Endothelial cell of umbilical vein (primary cell): ENCODE results near the gene HNRNPC. TPM values are rescaled to one million over a fixed set of nuclear protein-coding genes. Genes with fewer than 3 reads are reported as not detected.

Source experiments
- BruUV-seq: library from RNA; stranded (reverse); fragments of 400-500 nt; replicated peaks from 2 replicates; lab custom pipeline; 2021; lab: Mats Ljungman, UMichigan
- CTCF ChIA-PET: fragments of 300-600, 350-600 bp; sonication (Branson Sonifier 250); formaldehyde crosslinking; loops from one replicate; lab custom pipeline; 2021; ENCODE audit warnings: antibody characterized with exemption, inconsistent platforms; lab: Charles Lee
- POLR2A ChIA-PET: fragments of 300-600, 350-600 bp; sonication (Branson Sonifier 250); formaldehyde crosslinking; loops from one replicate; lab custom pipeline; 2021; ENCODE audit warnings: antibody characterized with exemption, inconsistent platforms; lab: Charles Lee
- DNase-seq: peaks from one replicate; pipeline ENCODE4 v3.0.0-alpha.2; 2011; ENCODE audit warnings: low read depth, low spot score
- FAIRE-seq: peaks from 2 replicates; lab custom pipeline; 2011; peaks lifted over from hg19 to GRCh38; lab: Jason Lieb, UNC
- H2AFZ ChIP-seq: 2 replicates; pipeline ENCODE4 v1.6.0; 2012; ENCODE audit warnings: low read depth, low read length, control low read depth, inconsistent platforms
- H3K27ac ChIP-seq: 2 replicates; pipeline ENCODE4 v1.5.1; 2011; ENCODE audit warnings: low read depth, mild to moderate bottlenecking, control low read depth, low read length, moderate library complexity; ENCODE audit not compliant: insufficient read depth
- H3K27me3 ChIP-seq, 2 experiments: 2 replicates each; pipeline versions ENCODE4 v1.6.0 to v1.6.1; 2011; ENCODE audit warnings: low read length in 2 of 2, mixed read lengths in 1 of 2; ENCODE audit not compliant: control insufficient read depth in 2 of 2, insufficient read depth in 2 of 2
- H3K36me3 ChIP-seq, 2 experiments: 2 replicates in 1 of 2; 3 replicates in 1 of 2; pipeline ENCODE4 v1.5.1; 2011; ENCODE audit warnings: low read length in 2 of 2, mild to moderate bottlenecking in 1 of 2, moderate library complexity in 1 of 2; ENCODE audit not compliant: control insufficient read depth in 2 of 2, insufficient read depth in 2 of 2; ENCODE audit errors: extremely low read depth in 1 of 2
- H3K4me1 ChIP-seq: 3 replicates; pipeline ENCODE4 v1.5.1; 2011; ENCODE audit warnings: mild to moderate bottlenecking, low read length; ENCODE audit not compliant: control insufficient read depth, insufficient read depth; ENCODE audit errors: extremely low read depth
- H3K4me2 ChIP-seq: 2 replicates; pipeline ENCODE4 v1.6.1; 2011; ENCODE audit warnings: low read length, control low read depth, mixed read lengths; ENCODE audit not compliant: insufficient read depth
- H3K4me3 ChIP-seq, 3 experiments: fragments of 200-600 bp in 1 of 3; sonication (generic), shearing (Covaris generic) in 1 of 3; replicated peaks in 1 of 3; 2 replicates each; pipeline ENCODE4 v1.5.1; 2011 to 2016; ENCODE audit warnings: control low read depth in 3 of 3, low read length in 3 of 3, mild to moderate bottlenecking in 2 of 3, inconsistent platforms in 1 of 3, low read depth in 1 of 3, moderate library complexity in 1 of 3; ENCODE audit not compliant: insufficient read depth in 1 of 3
- H3K79me2 ChIP-seq: 2 replicates; pipeline ENCODE4 v1.6.0; 2012; ENCODE audit warnings: low read length, inconsistent platforms; ENCODE audit not compliant: control insufficient read depth, insufficient read depth
- H3K9ac ChIP-seq: replicated peaks from 2 replicates; pipeline ENCODE3; 2011; ENCODE audit warnings: low read length, control low read depth; ENCODE audit not compliant: insufficient read depth; ENCODE audit errors: extremely low read depth
- H3K9me1 ChIP-seq: replicated peaks from 3 replicates; pipeline ENCODE4 v1.6.0; 2011; ENCODE audit warnings: mild to moderate bottlenecking, low read length; ENCODE audit not compliant: control insufficient read depth, insufficient read depth; ENCODE audit errors: extremely low read depth
- H3K9me3 ChIP-seq: replicated peaks from 2 replicates; pipeline ENCODE4 v1.5.1; 2012; ENCODE audit warnings: low read length, inconsistent platforms; ENCODE audit not compliant: control insufficient read depth, insufficient read depth
- H4K20me1 ChIP-seq: replicated peaks from 2 replicates; pipeline ENCODE3; 2011; ENCODE audit warnings: mild to moderate bottlenecking, low read length; ENCODE audit not compliant: control insufficient read depth, insufficient read depth; ENCODE audit errors: extremely low read depth
- CTCF ChIP-seq, 2 donors: IDR thresholded peaks; 1 replicate in 1 of 2; 2 replicates in 1 of 2; pipeline ENCODE4 v1.5.1; 2011; ENCODE audit warnings: low read length in 2 of 2, mild to moderate bottlenecking in 2 of 2, moderate library complexity in 2 of 2, control low read depth in 1 of 2, inconsistent platforms in 1 of 2, low read depth in 1 of 2; ENCODE audit not compliant: insufficient read depth in 1 of 2; ENCODE audit errors: extremely low read depth in 1 of 2
- EZH2 ChIP-seq: IDR thresholded peaks from 2 replicates; pipeline ENCODE4 v1.6.1; 2012; ENCODE audit warnings: borderline replicate concordance, low read depth, mild to moderate bottlenecking, moderate library complexity, low read length, inconsistent platforms; ENCODE audit not compliant: severe bottlenecking
- FOS ChIP-seq: IDR thresholded peaks from 2 replicates; pipeline ENCODE4 v1.6.1; 2011; ENCODE audit warnings: mild to moderate bottlenecking, low read length, moderate library complexity, borderline replicate concordance; ENCODE audit not compliant: insufficient read depth
- GATA2 ChIP-seq: IDR thresholded peaks from 2 replicates; pipeline ENCODE4 v1.7.0; 2011; ENCODE audit warnings: low read depth, mild to moderate bottlenecking, moderate library complexity, mixed read lengths, low read length; ENCODE audit not compliant: insufficient read length, insufficient read depth
- JUN ChIP-seq: IDR thresholded peaks from 2 replicates; pipeline ENCODE4 v1.6.1; 2011; ENCODE audit warnings: borderline replicate concordance, low read depth; ENCODE audit not compliant: insufficient read length, insufficient read depth
- MAX ChIP-seq: IDR thresholded peaks from 2 replicates; pipeline ENCODE4 v1.6.1; 2011; ENCODE audit not compliant: insufficient read depth, insufficient read length
- MYC ChIP-seq: IDR thresholded peaks from one replicate; pipeline ENCODE4 v1.6.1; 2011; ENCODE audit warnings: mild to moderate bottlenecking, low read depth, low read length
- POLR2A ChIP-seq: IDR thresholded peaks from 2 replicates; pipeline ENCODE4 v1.6.1; 2012; ENCODE audit warnings: low read depth, mild to moderate bottlenecking, control low read depth, low read length
- POLR2AphosphoS5 ChIP-seq: IDR thresholded peaks from 2 replicates; pipeline ENCODE4 v1.6.1; 2012; ENCODE audit warnings: low read depth, mild to moderate bottlenecking, control low read depth, low read length, moderate library complexity; ENCODE audit not compliant: insufficient read depth
- dilution Hi-C: fragments of 300-500 bp; cut with MboI; formaldehyde crosslinking; loops from one replicate; pipeline ENCODE4 v1.15.0; 2019; ENCODE audit warnings: low sequenced_read_pairs; ENCODE audit not compliant: extremely low pct_ligation_motif_present
- intact Hi-C: fragments of 100-400 bp; cut with micrococcal nuclease; formaldehyde crosslinking; loops from one replicate; pipeline ENCODE4 v1.10.0; 2022
- polyA plus RNA-seq, 4 experiments: library from polyadenylated mRNA; depleted of rRNA in 3 of 4; stranded (reverse) in 3 of 4; unstranded in 1 of 4; fragments of >200 nt; gene quantifications; 2 replicates each; pipeline versions ENCODE4 v1.2.1 to v1.2.3, GENCODE V29; 2011 to 2012; ENCODE audit warnings: missing spikeins in 1 of 4
- total RNA-seq: library from RNA; stranded (reverse); gene quantifications from 2 replicates; pipeline ENCODE4 v1.2.3, GENCODE V29; 2021

HNRNPC gene
- total and polyA plus RNA-seq, 2 donors (not counting 3 experiments of a cell fraction or from before 2014, with no cell fraction given), result 531 to 674 TPM

GRCh38 chr14:21279783-21280182, 10.5 kb upstream of the HNRNPC start, which contains the start of gene RPGRIP1:
RPGRIP1 (plus strand) TSS chr14:21280083; CDS start chr14:21287977, 7,894 bp downstream.
- no peak for FAIRE-seq

More at GRCh38 chr14:21279783-21280182, 10.5 kb upstream of the HNRNPC start, which contains the start of gene RPGRIP1:
- Histone ChIP-seq H3K4me1 (no peaks in the 10 kb centered on the region), H3K27me3 (peaks cover 0 to 2% of the 10 kb centered on the region in 2 experiments), H3K4me3 (no peak within 1 kb of the TSS), H3K4me2 (no peak within 1 kb of the TSS), H4K20me1 (no peaks in the 10 kb centered on the region), H2AFZ (no peak within 1 kb of the TSS), H3K27ac (no peak within 1 kb of the TSS), H3K36me3 (no peaks in the 10 kb centered on the region), H3K9me3 (no peaks in the 10 kb centered on the region), H3K9me1 (no peaks in the 10 kb centered on the region), H3K9ac (no peak within 1 kb of the TSS), H3K79me2 (no peaks in the 10 kb centered on the region)
- dilution Hi-C loops (no loop called here), intact Hi-C loops (no loop called here)
- POLR2A ChIA-PET, result no interaction called here
- CTCF ChIA-PET, result interaction anchor here (0.9 to 1.2 kb wide), 2 partner anchors 15 to 66 kb away, joined by 3 read pairs; no protein-coding TSS in a partner anchor
- BruUV-seq, result no TSS peak
- TF ChIP-seq MYC (no peak), GATA2 (no peak), MAX (no peak), POLR2A (no peak), CTCF (IDR thresholded peaks at IDR 0.05; ENCODE audit: extremely low read depth in 1 of 2, insufficient read depth in 1 of 2, low read depth in 1 of 2, low read length in 2 of 2) (no peak), POLR2AphosphoS5 (no peak), EZH2 (no peak), JUN (no peak), FOS (no peak)
- DNase-seq, result no peak
